ENCODE data around the gene PKDCC.
A peak's percentile ranks its signal among the peaks of the same experiment; 100 is the strongest.
"Not testable (repeated sequence)": the region's sequence is repeated elsewhere in the genome, so short reads cannot be mapped to it uniquely, and the experiment has no call there.

PKDCC gene

GRCh38 chr2:42031281-42032223, 16.3 kb upstream of the PKDCC start:
- no peak for DNase-seq

GRCh38 chr2:42032224-42032620, 15.6 kb upstream of the PKDCC start:
- DNase-seq: no peak

GRCh38 chr2:42032745-42033144, 15.1 kb upstream of the PKDCC start:
- DNase-seq: no peak

GRCh38 chr2:42034096-42034495, 13.7 kb upstream of the PKDCC start:
- not testable (repeated sequence) for DNase-seq

- no peak for DNase-seq
Measured at GRCh38 chr2:42035241-42035640, 12.6 kb upstream of the PKDCC start.

GRCh38 chr2:42036413-42036812, 11.4 kb upstream of the PKDCC start:
- DNase-seq: no peak

- DNase-seq: no peak
Measured at GRCh38 chr2:42036940-42037339, 10.9 kb upstream of the PKDCC start.

GRCh38 chr2:42040643-42041278, 7.1 kb upstream of the PKDCC start:
- no peak for DNase-seq

- DNase-seq: no peak
Measured at GRCh38 chr2:42041377-42042127, 6.3 kb upstream of the PKDCC start.

- no peak for DNase-seq
Measured at GRCh38 chr2:42042631-42043355, 5.0 kb upstream of the PKDCC start.

- DNase-seq: no peak
Measured at GRCh38 chr2:42043789-42044394, 3.9 kb upstream of the PKDCC start.

GRCh38 chr2:42044939-42045338, 2.9 kb upstream of the PKDCC start:
- no peak for DNase-seq

- DNase-seq: no peak
Measured at GRCh38 chr2:42045352-42045751, 2.5 kb upstream of the PKDCC start.

- no peak for DNase-seq
Measured at GRCh38 chr2:42045848-42046748, 1.7 kb upstream of the PKDCC start.

GRCh38 chr2:42046819-42047487, 868 bp upstream of the PKDCC start:
- no peak for DNase-seq

- peak; percentile 34 for DNase-seq
Measured at GRCh38 chr2:42048299-42049220, 739 bp downstream of the PKDCC start.

- DNase-seq: no peak
Measured at GRCh38 chr2:42049221-42050009, 1.6 kb downstream of the PKDCC start.

GRCh38 chr2:42050010-42050702, 2.3 kb downstream of the PKDCC start:
- no peak for DNase-seq

All from EL (cell line).